Left lung (tissue), 10 donors: ENCODE measurements around the gene LAMC1. TPM values are rescaled to one million over a fixed set of nuclear protein-coding genes. Genes with fewer than 3 reads are reported as not detected.

ENCODE experiments used
- ATAC-seq: fragments of 200-7000 bp; cut with Tn5 transposase; one replicate; pipeline ENCODE4 v1.9.1; 2020; ENCODE audit warnings: moderate library complexity
- DNase-seq, 4 donors: peaks; one replicate each; pipeline ENCODE4 v3.0.0-alpha.2; 2013 to 2020
- H3K27ac ChIP-seq, 2 donors: fragments of 200-600 bp; sonication (generic) in 1 of 2; one replicate each; pipeline versions ENCODE4 v1.5.0 to v1.8.0; 2020 to 2021
- H3K27me3 ChIP-seq, 2 donors: fragments of 200-600 bp; sonication (generic) in 1 of 2; one replicate each; pipeline versions ENCODE4 v1.5.0 to v1.8.0; 2020 to 2021
- H3K36me3 ChIP-seq, 2 donors: fragments of 200-600 bp; sonication (generic) in 1 of 2; one replicate each; pipeline versions ENCODE4 v1.5.0 to v1.8.0; 2020 to 2021
- H3K4me1 ChIP-seq, 2 donors: fragments of 200-600 bp; one replicate each; pipeline ENCODE4 v1.8.0; 2021
- H3K4me3 ChIP-seq, 2 donors: fragments of 200-600 bp; sonication (generic) in 1 of 2; one replicate each; pipeline versions ENCODE4 v1.5.0 to v1.8.0; 2020 to 2021; ENCODE audit warnings: mild to moderate bottlenecking in 1 of 2
- H3K9me3 ChIP-seq, 2 donors: fragments of 200-600 bp; sonication (generic) in 1 of 2; one replicate each; pipeline versions ENCODE4 v1.5.0 to v1.8.0; 2020 to 2021
- CTCF ChIP-seq, 2 donors: fragments of 200-600 bp; sonication (generic) in 1 of 2; IDR thresholded peaks; one replicate each; pipeline versions ENCODE4 v1.5.0 to v1.8.0; 2021; ENCODE audit warnings: antibody characterized with exemption in 2 of 2
- intact Hi-C, 2 donors: fragments of 100-400 bp; cut with DNase I; formaldehyde crosslinking; loops; one replicate each; pipeline versions ENCODE4 v1.11.2 to v1.14.2; 2022
- polyA plus RNA-seq, 6 donors: library from polyadenylated mRNA; unstranded; fragments of 120-200 nt; gene quantifications; one replicate each; pipeline ENCODE4 v1.2.1, GENCODE V29; 2013; ENCODE audit not compliant: insufficient read length in 6 of 6
- total RNA-seq, 2 donors: library from RNA; stranded (reverse); fragmentation: NEBNext Ultra II Directional; extraction: Animal tissue kit (Norgen Biotek cat#: 25700); gene quantifications; one replicate each; pipeline ENCODE4 v1.2.1, GENCODE V29; 2021
- donor health status: DM: no; HTN: yes; CAD: no.
- donor health status: DM: no; HTN: no; CAD: no.

Gene LAMC1
- total and polyA plus RNA-seq, 8 donors = 144 to 357 (median 321) TPM

GRCh38 chr1:183093066-183093668, 69.9 kb downstream of the LAMC1 start:
- no peak for TF ChIP-seq CTCF (IDR thresholded peaks at IDR 0.05)
- H3K4me3 ChIP-seq = no peak overlapping the region
- DNase-seq = no peak
- H3K27ac ChIP-seq = no peak overlapping the region
- no peaks in the 10 kb centered on the region for H3K27me3 ChIP-seq
- no peaks in the 10 kb centered on the region for H3K9me3 ChIP-seq
- intact Hi-C loops = no loop called here
- peaks cover 20 to 38% of the 10 kb centered on the region in 2 donors for H3K4me1 ChIP-seq
- H3K36me3 ChIP-seq = no peaks in the 10 kb centered on the region
- no peak for ATAC-seq

GRCh38 chr1:183093786-183094298, 70.6 kb downstream of the LAMC1 start:
- peak; percentile 70 for ATAC-seq
- Histone ChIP-seq H3K27me3 (no peaks in the 10 kb centered on the region), H3K27ac (no peak overlapping the region), H3K9me3 (no peaks in the 10 kb centered on the region), H3K4me3 (no peak overlapping the region), H3K4me1 (peaks cover 16 to 39% of the 10 kb centered on the region in 2 donors), H3K36me3 (no peaks in the 10 kb centered on the region)
- intact Hi-C loops = no loop called here
- no peak for TF ChIP-seq CTCF (IDR thresholded peaks at IDR 0.05)
- no peak for DNase-seq

GRCh38 chr1:183094351-183094750, 71.1 kb downstream of the LAMC1 start:
- DNase-seq (no peak), ATAC-seq (no peak)
- H3K36me3 ChIP-seq = no peaks in the 10 kb centered on the region
- no peak overlapping the region for H3K27ac ChIP-seq
- H3K27me3 ChIP-seq = no peaks in the 10 kb centered on the region
- no peak for TF ChIP-seq CTCF (IDR thresholded peaks at IDR 0.05)
- H3K4me3 ChIP-seq = no peak overlapping the region
- H3K4me1 ChIP-seq = peaks cover 11 to 38% of the 10 kb centered on the region in 2 donors
- no peaks in the 10 kb centered on the region for H3K9me3 ChIP-seq
- intact Hi-C loops = no loop called here

GRCh38 chr1:183096351-183096750, 73.1 kb downstream of the LAMC1 start:
- Histone ChIP-seq H3K36me3 (no peaks in the 10 kb centered on the region), H3K27ac (peak overlapping the region in 1 of 2 donors; percentile 10), H3K4me1 (peaks cover 4 to 20% of the 10 kb centered on the region in 2 donors), H3K9me3 (no peaks in the 10 kb centered on the region), H3K4me3 (no peak overlapping the region), H3K27me3 (no peaks in the 10 kb centered on the region)
- ATAC-seq (no peak), DNase-seq (no peak)
- no peak for TF ChIP-seq CTCF (IDR thresholded peaks at IDR 0.05)
- intact Hi-C loops = no loop called here

- peak overlapping the region in 1 of 2 donors; percentile 10 for H3K27ac ChIP-seq
- no peaks in the 10 kb centered on the region for H3K27me3 ChIP-seq
- no peak overlapping the region for H3K4me3 ChIP-seq
- no peak for TF ChIP-seq CTCF (IDR thresholded peaks at IDR 0.05)
- peak in 2 of 4 donors; percentile 76 to 88 for DNase-seq
- H3K36me3 ChIP-seq = no peaks in the 10 kb centered on the region
- H3K9me3 ChIP-seq = no peaks in the 10 kb centered on the region
- ATAC-seq = peak; percentile 15
- H3K4me1 ChIP-seq = peaks cover 4 to 24% of the 10 kb centered on the region in 2 donors
- intact Hi-C loops = no loop called here
Observed at GRCh38 chr1:183096894-183097293, 73.7 kb downstream of the LAMC1 start.
